GM10248 (cell line): Measurements from ENCODE around the gene CDK5RAP2.

Experiments used
- CTCF ChIA-PET: fragments of 300-600 bp; sonication (Branson Sonifier 250); formaldehyde crosslinking; extraction: SDS; loops from one replicate; lab custom pipeline; 2021; ENCODE audit warnings: antibody characterized with exemption; lab: Yijun Ruan, JAX
- POLR2A ChIA-PET: fragments of 350-650 bp; sonication (Branson Sonifier 250); formaldehyde crosslinking; extraction: SDS; loops from one replicate; lab custom pipeline; 2020; ENCODE audit warnings: antibody characterized with exemption; lab: Yijun Ruan, JAX
- DNase-seq: peaks from one replicate; pipeline ENCODE4 v3.0.0; 2012; ENCODE audit errors: extremely low spot score
- CTCF ChIP-seq: IDR thresholded peaks from 2 replicates; pipeline ENCODE4 v1.5.1; 2012; ENCODE audit warnings: mild to moderate bottlenecking, low read depth; ENCODE audit errors: extremely low read depth, missing control alignments, control extremely low read depth

Gene CDK5RAP2

GRCh38 chr9:120384925-120385272, 195.1 kb downstream of the CDK5RAP2 start:
- ChIA-PET CTCF (no interaction called here), POLR2A (no interaction called here)
- no peak for TF ChIP-seq CTCF
- no peak for DNase-seq

- no peak for DNase-seq
- no peak for TF ChIP-seq CTCF
- ChIA-PET POLR2A (no interaction called here), CTCF (no interaction called here)
These were observed 195.7 kb downstream of the CDK5RAP2 start for GRCh38 chr9:120383999-120384924.

DNA sequence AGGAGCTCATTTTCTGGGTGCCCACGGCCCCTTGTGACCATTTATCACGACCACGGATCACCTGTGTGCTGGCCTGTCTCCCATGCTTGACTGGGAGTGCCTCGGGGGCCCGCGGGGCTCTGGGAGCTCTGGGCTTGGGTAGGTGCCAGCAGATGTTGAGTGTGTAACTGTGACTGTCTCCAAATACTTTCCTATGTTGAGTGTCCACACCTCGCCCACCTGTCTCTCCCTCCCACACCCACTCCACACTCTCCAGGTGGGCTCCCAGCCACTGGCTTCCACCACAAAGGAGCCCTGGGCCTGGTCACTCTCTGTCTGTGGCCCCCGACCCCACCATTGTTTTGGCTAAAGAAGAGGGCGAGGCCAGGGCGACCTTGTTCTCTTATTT, 196.4 kb downstream of the CDK5RAP2 start:
- DNase-seq = no peak

GRCh38 chr9:120382453-120382852, 197.5 kb downstream of the CDK5RAP2 start:
- ChIA-PET CTCF (no interaction called here), POLR2A (no interaction called here)
- DNase-seq = no peak
- TF ChIP-seq CTCF = no peak

More for the DNA sequence above, 196.4 kb downstream of the CDK5RAP2 start:
- ChIA-PET POLR2A (no interaction called here), CTCF (no interaction called here)
- TF ChIP-seq CTCF = no peak

DNA sequence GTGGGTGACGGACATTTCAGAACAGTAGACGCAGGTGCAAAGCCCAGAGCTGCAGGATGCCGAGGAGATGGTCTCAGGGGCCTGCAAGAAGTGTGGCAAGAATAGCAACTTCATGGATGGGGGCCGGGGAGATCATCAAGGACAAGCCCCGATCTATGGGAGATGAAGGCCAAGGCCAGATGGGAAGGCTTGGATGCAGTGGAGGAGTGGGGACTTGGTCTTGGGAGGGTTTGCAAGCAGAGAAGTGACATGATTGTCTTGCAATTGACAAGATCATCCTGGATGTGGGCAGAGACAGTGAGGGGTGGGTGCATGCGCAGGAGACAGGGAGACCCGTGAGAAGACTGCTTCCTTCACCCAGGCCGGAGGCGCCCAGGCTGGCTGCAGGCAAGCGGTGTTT, 198.1 kb downstream of the CDK5RAP2 start:
- POLR2A ChIA-PET = no interaction called here
- DNase-seq = no peak

GRCh38 chr9:120379611-120380010, 200.4 kb downstream of the CDK5RAP2 start:
- POLR2A ChIA-PET = no interaction called here
- no peak for DNase-seq
- CTCF ChIA-PET = interaction anchor here (1.1 kb wide), 1 partner anchor 12 kb away, joined by 3 read pairs; no protein-coding TSS in a partner anchor
- TF ChIP-seq CTCF = no peak

More for the DNA sequence above, 198.1 kb downstream of the CDK5RAP2 start:
- CTCF ChIA-PET = no interaction called here
- no peak for TF ChIP-seq CTCF

- DNase-seq = no peak
- POLR2A ChIA-PET = no interaction called here
- no peak for TF ChIP-seq CTCF
- CTCF ChIA-PET = interaction anchor here (0.9 kb wide), 1 partner anchor 28 kb away, joined by 3 read pairs; no protein-coding TSS in a partner anchor
These were observed 201.3 kb downstream of the CDK5RAP2 start for GRCh38 chr9:120378680-120379079.
